Tibial nerve (tissue), 4 donors: Measurements from ENCODE around the gene INPP5A. TPM values are rescaled to one million over a fixed set of nuclear protein-coding genes. Genes with fewer than 3 reads are reported as not detected.

Experiments
- DNase-seq, 2 donors: peaks; one replicate each; pipeline ENCODE4 v3.0.0-alpha.2; 2019; ENCODE audit warnings: low spot score in 2 of 2
- H3K27ac ChIP-seq, 4 donors: fragments of 200-600 bp; sonication (generic) in 3 of 4; one replicate each; pipeline ENCODE4 v1.5.1; 2017 to 2019; ENCODE audit warnings: mild to moderate bottlenecking in 1 of 4
- H3K27me3 ChIP-seq, 2 donors: fragments of 200-600 bp; sonication (generic) in 1 of 2; one replicate each; pipeline versions ENCODE4 v1.5.1 to v1.6.0; 2017 to 2019
- H3K36me3 ChIP-seq, 3 donors: fragments of 200-600 bp; sonication (generic); one replicate each; pipeline ENCODE4 v1.5.1; 2018 to 2019
- H3K4me1 ChIP-seq, 4 donors: fragments of 200-600 bp; sonication (generic) in 3 of 4; one replicate each; pipeline ENCODE4 v1.5.1; 2017 to 2019
- H3K4me3 ChIP-seq, 4 donors: fragments of 200-600 bp; sonication (generic) in 3 of 4; one replicate each; pipeline ENCODE4 v1.5.1; 2017 to 2019; ENCODE audit warnings: mild to moderate bottlenecking in 1 of 4, moderate library complexity in 1 of 4
- H3K9me3 ChIP-seq, 4 donors: fragments of 200-600 bp; sonication (generic) in 3 of 4; one replicate each; pipeline ENCODE4 v1.5.1; 2017 to 2019
- CTCF ChIP-seq, 5 experiments: fragments of 200-600 bp in 3 of 5; fragments of 450-650 bp in 2 of 5; sonication (generic) in 3 of 5; IDR thresholded peaks; one replicate each; pipeline ENCODE4 v1.5.1; 2016 to 2019; ENCODE audit warnings: antibody characterized with exemption in 5 of 5, mild to moderate bottlenecking in 3 of 5, moderate library complexity in 2 of 5
- EP300 ChIP-seq, 2 donors: sonication (generic); formaldehyde crosslinking; IDR thresholded peaks; one replicate each; pipeline ENCODE4 v1.6.1; 2017; ENCODE audit warnings: antibody characterized with exemption in 2 of 2, mild to moderate bottlenecking in 1 of 2
- POLR2A ChIP-seq, 2 donors: fragments of 450-650 bp; IDR thresholded peaks; one replicate each; pipeline ENCODE4 v1.6.1; 2017; ENCODE audit warnings: antibody characterized with exemption in 2 of 2, mild to moderate bottlenecking in 2 of 2, moderate library complexity in 2 of 2
- WGBS, 2 donors: methylation state at CpG; one replicate each; pipeline ENCODE4 v1.1.5; 2018; 5-methylcytosine and 5-hydroxymethylcytosine counted together
- total RNA-seq, 4 donors: library from RNA; depleted of rRNA; stranded (reverse); fragments of >200 nt; gene quantifications; one replicate each; pipeline ENCODE4 v1.1.0, GENCODE V29; 2016

Gene INPP5A
- total RNA-seq, 4 donors from 2014 or later = 73.8 to 101 (median 86.2) TPM

- peak overlapping the region in 3 of 4 donors; percentile 65 to 80 (median 68) for H3K4me3 ChIP-seq
- no peaks in the 10 kb centered on the region for H3K27me3 ChIP-seq
- H3K9me3 ChIP-seq = no peaks in the 10 kb centered on the region
- WGBS, 2 donors = 17 to 21% methylated on average over 5 of the region's 5 CpGs
- no peak for DNase-seq
- TF ChIP-seq POLR2A (IDR thresholded peaks at IDR 0.05) (no peak), EP300 (IDR thresholded peaks at IDR 0.05) (no peak), CTCF (IDR thresholded peaks at IDR 0.05) (no peak)
- peaks cover 0 to 77% (median 51%) of the 10 kb centered on the region in 4 donors for H3K4me1 ChIP-seq
- H3K27ac ChIP-seq = peak overlapping the region in 3 of 4 donors; percentile 82 to 93 (median 90)
- H3K36me3 ChIP-seq = no peaks in the 10 kb centered on the region
Measured at GRCh38 chr10:132539894-132540293, 2.3 kb downstream of the INPP5A start.

- DNase-seq = no peak
- peaks cover 0 to 77% (median 54%) of the 10 kb centered on the region in 4 donors for H3K4me1 ChIP-seq
- H3K4me3 ChIP-seq = peak overlapping the region in 1 of 4 donors; percentile 80
- H3K36me3 ChIP-seq = no peaks in the 10 kb centered on the region
- TF ChIP-seq POLR2A (IDR thresholded peaks at IDR 0.05) (no peak), EP300 (IDR thresholded peaks at IDR 0.05) (no peak), CTCF (IDR thresholded peaks at IDR 0.05) (peak in 3 of 5 experiments; percentile 19 to 39 (median 23))
- no peaks in the 10 kb centered on the region for H3K27me3 ChIP-seq
- H3K9me3 ChIP-seq = no peaks in the 10 kb centered on the region
- WGBS, 2 donors = 19 to 23% methylated on average over 12 of the region's 12 CpGs
- peak overlapping the region in 3 of 4 donors; percentile 82 to 93 (median 90) for H3K27ac ChIP-seq
Measured at GRCh38 chr10:132540456-132540855, 2.9 kb downstream of the INPP5A start.

- H3K27ac ChIP-seq = peak overlapping the region in 1 of 4 donors; percentile 90
- H3K36me3 ChIP-seq = no peaks in the 10 kb centered on the region
- DNase-seq = no peak
- no peaks in the 10 kb centered on the region for H3K9me3 ChIP-seq
- H3K4me3 ChIP-seq = no peak overlapping the region
- 84 to 87% methylated on average over 11 of the region's 11 CpGs for WGBS, 2 donors
- TF ChIP-seq EP300 (IDR thresholded peaks at IDR 0.05) (no peak), POLR2A (IDR thresholded peaks at IDR 0.05) (no peak), CTCF (IDR thresholded peaks at IDR 0.05) (no peak)
- no peaks in the 10 kb centered on the region for H3K27me3 ChIP-seq
- H3K4me1 ChIP-seq = peaks cover 0 to 77% (median 54%) of the 10 kb centered on the region in 4 donors
Measured at GRCh38 chr10:132541129-132541528, 3.5 kb downstream of the INPP5A start.

- DNase-seq = no peak
- H3K4me1 ChIP-seq = peaks cover 0 to 77% (median 52%) of the 10 kb centered on the region in 4 donors
- no peak for TF ChIP-seq POLR2A (IDR thresholded peaks at IDR 0.05)
- TF ChIP-seq EP300 (IDR thresholded peaks at IDR 0.05) = no peak
- TF ChIP-seq CTCF (IDR thresholded peaks at IDR 0.05) = no peak
- no peaks in the 10 kb centered on the region for H3K27me3 ChIP-seq
- H3K9me3 ChIP-seq = no peaks in the 10 kb centered on the region
- no peaks in the 10 kb centered on the region for H3K36me3 ChIP-seq
- WGBS, 2 donors = 86% methylated on average over 3 of the region's 3 CpGs
- no peak overlapping the region for H3K4me3 ChIP-seq
- no peak overlapping the region for H3K27ac ChIP-seq
Measured at GRCh38 chr10:132541601-132542011, 4.0 kb downstream of the INPP5A start.

GRCh38 chr10:132542086-132542775 is 4.6 kb downstream of the INPP5A start:
- no peak for DNase-seq

More at GRCh38 chr10:132542086-132542775, 4.6 kb downstream of the INPP5A start:
- Histone ChIP-seq H3K27me3 (no peaks in the 10 kb centered on the region), H3K36me3 (no peaks in the 10 kb centered on the region), H3K27ac (no peak overlapping the region), H3K4me3 (no peak overlapping the region), H3K9me3 (no peaks in the 10 kb centered on the region), H3K4me1 (peaks cover 0 to 83% (median 54%) of the 10 kb centered on the region in 4 donors)
- WGBS, 2 donors = 67 to 77% methylated on average over 19 of the region's 19 CpGs
- no peak for TF ChIP-seq EP300 (IDR thresholded peaks at IDR 0.05)
- no peak for TF ChIP-seq CTCF (IDR thresholded peaks at IDR 0.05)
